Activated T-helper 9 cell treated with anti-CD3 and anti-CD28 coated beads, Interleukin-2, amount 50 U/mL, for 16 hours (primary cell): ENCODE measurements around the gene PROM2.

Experiments
- DNase-seq: peaks from one replicate; pipeline ENCODE4 v3.0.0-alpha.2; 2020; ENCODE audit warnings: low read depth

PROM2 gene

GRCh38 chr2:95287336-95287735 is 13.1 kb downstream of the PROM2 start:
- DNase-seq: no peak

- DNase-seq: no peak
Observed at GRCh38 chr2:95287806-95288205, 13.6 kb downstream of the PROM2 start.

GRCh38 chr2:95289253-95289652 is 15.0 kb downstream of the PROM2 start:
- no peak for DNase-seq

- no peak for DNase-seq
Observed at GRCh38 chr2:95291222-95291621, 17.0 kb downstream of the PROM2 start.

GRCh38 chr2:95292623-95293260 is 18.5 kb downstream of the PROM2 start:
- no peak for DNase-seq

- no peak for DNase-seq
Observed at GRCh38 chr2:95294579-95295250, 20.5 kb downstream of the PROM2 start.

GRCh38 chr2:95295376-95295775 is 21.1 kb downstream of the PROM2 start:
- DNase-seq: no peak

GRCh38 chr2:95296011-95296410 is 21.8 kb downstream of the PROM2 start:
- DNase-seq: no peak

- no peak for DNase-seq
Observed at GRCh38 chr2:95296880-95297487, 22.7 kb downstream of the PROM2 start, which contains the start of gene KCNIP3. KCNIP3 (plus strand) TSS chr2:95297347; CDS start chr2:95297439, 92 bp downstream.

- DNase-seq: no peak
Observed at GRCh38 chr2:95297639-95298395, 23.6 kb downstream of the PROM2 start.

GRCh38 chr2:95298486-95299111 is 24.4 kb downstream of the PROM2 start:
- no peak for DNase-seq

GRCh38 chr2:95299961-95300360 is 25.7 kb downstream of the PROM2 start:
- DNase-seq: no peak

GRCh38 chr2:95300450-95300849 is 26.2 kb downstream of the PROM2 start:
- no peak for DNase-seq

GRCh38 chr2:95301186-95301585 is 26.9 kb downstream of the PROM2 start:
- DNase-seq: no peak

- no peak for DNase-seq
Observed at GRCh38 chr2:95301876-95302641, 27.8 kb downstream of the PROM2 start.

GRCh38 chr2:95303191-95303919 is 29.1 kb downstream of the PROM2 start:
- DNase-seq: no peak

GRCh38 chr2:95305380-95306061 is 31.3 kb downstream of the PROM2 start:
- DNase-seq: no peak

GRCh38 chr2:95306336-95306895 is 32.2 kb downstream of the PROM2 start:
- no peak for DNase-seq

- DNase-seq: no peak
Observed at GRCh38 chr2:95307036-95307435, 32.8 kb downstream of the PROM2 start.

GRCh38 chr2:95307878-95308277 is 33.6 kb downstream of the PROM2 start:
- DNase-seq: no peak
